Gastrocnemius medialis (tissue), 4 donors: ENCODE data around the gene LRFN4. TPM values are rescaled to one million over a fixed set of nuclear protein-coding genes. Genes with fewer than 3 reads are reported as not detected.

Experiments
- ATAC-seq, 2 donors: fragments of 150-250 bp; one replicate each; pipeline ENCODE4 v1.9.1; 2016
- DNase-seq, 2 donors: peaks; one replicate each; pipeline ENCODE4 v3.0.0-alpha.2; 2019
- H3K27ac ChIP-seq, 4 donors: fragments of 200-600 bp; sonication (generic); 1 replicate in 1 of 4; 2 replicates in 3 of 4; pipeline ENCODE4 v1.5.1; 2016 to 2018; ENCODE audit warnings: mild to moderate bottlenecking in 2 of 4, moderate library complexity in 1 of 4
- H3K27me3 ChIP-seq, 3 donors: fragments of 200-600 bp; sonication (generic) in 2 of 3; 1 replicate in 1 of 3; 2 replicates in 2 of 3; pipeline versions ENCODE4 v1.5.1 to v1.6.0; 2016 to 2019; ENCODE audit warnings: mild to moderate bottlenecking in 1 of 3, moderate library complexity in 1 of 3
- H3K36me3 ChIP-seq, 2 donors: fragments of 200-600 bp; sonication (generic) in 1 of 2; one replicate each; pipeline ENCODE4 v1.5.1; 2017 to 2018
- H3K4me1 ChIP-seq, 2 donors: fragments of 200-600 bp; sonication (generic) in 1 of 2; one replicate each; pipeline ENCODE4 v1.5.1; 2016 to 2017; ENCODE audit warnings: mild to moderate bottlenecking in 2 of 2
- H3K4me3 ChIP-seq, 4 donors: fragments of 200-600 bp; sonication (generic) in 3 of 4; 1 replicate in 1 of 4; 2 replicates in 3 of 4; pipeline ENCODE4 v1.5.1; 2016 to 2019; ENCODE audit warnings: mild to moderate bottlenecking in 2 of 4
- H3K9me3 ChIP-seq, 3 donors: fragments of 200-600 bp; sonication (generic) in 2 of 3; 1 replicate in 1 of 3; 2 replicates in 2 of 3; pipeline ENCODE4 v1.5.1; 2016 to 2019
- CTCF ChIP-seq, 5 experiments: fragments of 450-650 bp in 3 of 5; fragments of 200-600 bp in 2 of 5; sonication (generic) in 2 of 5; IDR thresholded peaks in 4 of 5; conservative IDR thresholded peaks in 1 of 5; 1 replicate in 4 of 5; 2 replicates in 1 of 5; pipeline ENCODE4 v1.5.1; 2016 to 2019; ENCODE audit warnings: antibody characterized with exemption in 5 of 5, mild to moderate bottlenecking in 3 of 5, moderate library complexity in 3 of 5
- POLR2A ChIP-seq, 2 donors: fragments of 450-650 bp; IDR thresholded peaks; one replicate each; pipeline ENCODE4 v1.6.1; 2017; ENCODE audit warnings: antibody characterized with exemption in 2 of 2, mild to moderate bottlenecking in 2 of 2, moderate library complexity in 2 of 2
- in situ Hi-C, 4 donors: fragments of 200-750 bp; cut with MboI; loops; one replicate each; pipeline versions ENCODE4 v1.15.0 to v1.8.0; 2017; ENCODE audit warnings: low sequenced_read_pairs in 4 of 4
- intact Hi-C: fragments of 100-400 bp; cut with DNase I; formaldehyde crosslinking; loops from one replicate; pipeline ENCODE4 v1.15.1; 2023; ENCODE audit warnings: low total_unique reads
- total RNA-seq, 4 donors: library from RNA; depleted of rRNA; stranded (reverse); fragments of >200 nt; gene quantifications; one replicate each; pipeline versions ENCODE4 v1.1.0 to v1.2.3, GENCODE V29; 2016

LRFN4 gene
- total RNA-seq, 4 donors from 2014 or later, result 8.6 to 12.1 (median 10.1) TPM

DNA sequence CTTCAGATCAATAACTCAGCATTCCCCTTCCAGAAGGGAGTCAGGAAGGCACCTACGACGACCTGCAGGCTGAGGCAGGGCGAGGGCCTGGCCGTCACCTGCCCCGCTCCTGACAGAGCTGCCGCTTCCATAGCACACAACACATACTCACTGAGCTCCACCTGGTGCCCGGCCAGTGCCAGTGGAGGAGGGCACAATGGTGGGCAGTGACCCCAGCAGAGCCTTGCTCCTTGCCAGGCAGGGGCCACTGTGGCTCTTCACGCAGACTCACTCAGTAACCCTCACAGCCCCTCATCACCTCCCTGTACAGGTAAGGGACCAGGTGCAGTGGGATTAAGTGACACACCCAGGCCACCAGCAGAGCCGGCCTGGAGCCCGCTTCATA lies 24.6 kb downstream of the LRFN4 start:
- no peak for ATAC-seq
- H3K4me3 ChIP-seq, result no peak overlapping the region
- in situ Hi-C loops, result no loop called here
- intact Hi-C loops, result no loop called here
- no peaks in the 10 kb centered on the region for H3K27me3 ChIP-seq
- H3K27ac ChIP-seq, result peak overlapping the region in 1 of 4 donors; percentile 26
- no peak for DNase-seq
- peaks cover 15 to 43% of the 10 kb centered on the region in 2 donors for H3K4me1 ChIP-seq
- no peaks in the 10 kb centered on the region for H3K36me3 ChIP-seq
- no peak for TF ChIP-seq CTCF (IDR thresholded peaks at IDR 0.05 in 4 of 5, conservative IDR thresholded peaks at IDR 0.05 in 1 of 5)
- no peak for TF ChIP-seq POLR2A (IDR thresholded peaks at IDR 0.05)
- H3K9me3 ChIP-seq, result no peaks in the 10 kb centered on the region

- no peak for DNase-seq
- Histone ChIP-seq H3K9me3 (no peaks in the 10 kb centered on the region), H3K36me3 (no peaks in the 10 kb centered on the region), H3K4me3 (no peak overlapping the region), H3K27me3 (no peaks in the 10 kb centered on the region), H3K4me1 (peaks cover 10 to 43% of the 10 kb centered on the region in 2 donors), H3K27ac (peak overlapping the region in 3 of 4 donors; percentile 64 to 81 (median 71))
- intact Hi-C loops (loop anchor here (2.0 kb wide), 1 partner anchor 37 kb away; no protein-coding TSS in a partner anchor), in situ Hi-C loops (no loop called here)
- TF ChIP-seq POLR2A (IDR thresholded peaks at IDR 0.05), result no peak
- no peak for TF ChIP-seq CTCF (IDR thresholded peaks at IDR 0.05 in 4 of 5, conservative IDR thresholded peaks at IDR 0.05 in 1 of 5)
- no peak for ATAC-seq
These were observed 25.1 kb downstream of the LRFN4 start for GRCh38 chr11:66881927-66882452.

DNA sequence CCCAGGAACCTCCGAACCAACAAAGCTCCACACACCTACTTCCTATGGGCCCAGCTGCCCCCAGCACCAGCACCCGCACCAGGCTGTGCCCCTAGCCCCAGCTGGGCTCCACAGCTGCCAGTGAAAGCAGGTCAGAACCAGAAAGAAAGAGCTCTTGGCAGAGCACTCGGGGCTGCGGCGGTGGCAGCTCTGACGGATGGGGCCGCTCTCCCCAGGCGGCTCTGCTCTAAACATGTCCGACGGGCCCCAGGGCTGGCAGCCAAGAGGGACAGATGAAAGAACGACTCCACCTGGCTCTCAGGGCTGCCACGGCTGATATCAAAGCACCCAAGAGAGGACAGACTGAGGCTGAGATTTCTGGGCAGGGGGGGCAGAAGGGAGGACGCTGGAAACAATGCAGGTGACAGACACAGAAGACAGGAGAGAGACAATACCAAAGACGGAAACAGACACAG lies 25.7 kb downstream of the LRFN4 start:
- Histone ChIP-seq H3K27me3 (no peaks in the 10 kb centered on the region), H3K27ac (peak overlapping the region in 3 of 4 donors; percentile 64 to 81 (median 71)), H3K36me3 (no peaks in the 10 kb centered on the region), H3K9me3 (no peaks in the 10 kb centered on the region), H3K4me3 (peak overlapping the region; percentile 21 to 45 (median 42)), H3K4me1 (peaks cover 9 to 48% of the 10 kb centered on the region in 2 donors)
- ATAC-seq, result peak; percentile 19 to 38
- in situ Hi-C loops (no loop called here), intact Hi-C loops (loop anchor here (1.0 to 2.0 kb wide), 2 partner anchors 38 to 188 kb away; no protein-coding TSS in a partner anchor)
- peak in 1 of 2 donors; percentile 60 for DNase-seq
- TF ChIP-seq POLR2A (IDR thresholded peaks at IDR 0.05) (no peak), CTCF (IDR thresholded peaks at IDR 0.05 in 4 of 5, conservative IDR thresholded peaks at IDR 0.05 in 1 of 5) (no peak)

GRCh38 chr11:66883016-66883965 lies 26.4 kb downstream of the LRFN4 start:
- peak; percentile 36 to 73 for DNase-seq
- ATAC-seq, result peak; percentile 68 to 79
- no peaks in the 10 kb centered on the region for H3K9me3 ChIP-seq
- no peaks in the 10 kb centered on the region for H3K27me3 ChIP-seq
- TF ChIP-seq CTCF (IDR thresholded peaks at IDR 0.05 in 4 of 5, conservative IDR thresholded peaks at IDR 0.05 in 1 of 5) (peak; percentile 66 to 82 (median 76)), POLR2A (IDR thresholded peaks at IDR 0.05) (no peak)
- in situ Hi-C loops, result no loop called here
- peaks cover 9 to 51% of the 10 kb centered on the region in 2 donors for H3K4me1 ChIP-seq
- no peaks in the 10 kb centered on the region for H3K36me3 ChIP-seq
- intact Hi-C loops, result loop anchor here (1.0 to 2.0 kb wide), 2 partner anchors 38 to 189 kb away; no protein-coding TSS in a partner anchor
- peak overlapping the region; percentile 21 to 45 (median 42) for H3K4me3 ChIP-seq
- peak overlapping the region in 3 of 4 donors; percentile 64 to 81 (median 71) for H3K27ac ChIP-seq
